Peyer's patch (tissue), 4 donors: ENCODE measurements around the gene DPEP2.

Experiments used
- POLR2A ChIP-seq, 2 donors: fragments of 450-650 bp; IDR thresholded peaks; one replicate each; pipeline ENCODE4 v1.5.1; 2017; ENCODE audit warnings: antibody characterized with exemption in 2 of 2, mild to moderate bottlenecking in 2 of 2, moderate library complexity in 2 of 2
- TF ChIP-seq, protein P1 (sequence below), 6 experiments: fragments of 450-650 bp in 4 of 6; fragments of 200-600 bp in 2 of 6; sonication (generic) in 1 of 6; IDR thresholded peaks; one replicate each; pipeline ENCODE4 v1.5.1; 2017 to 2019; ENCODE audit warnings: antibody characterized with exemption in 6 of 6, mild to moderate bottlenecking in 3 of 6, moderate library complexity in 1 of 6

DNA sequence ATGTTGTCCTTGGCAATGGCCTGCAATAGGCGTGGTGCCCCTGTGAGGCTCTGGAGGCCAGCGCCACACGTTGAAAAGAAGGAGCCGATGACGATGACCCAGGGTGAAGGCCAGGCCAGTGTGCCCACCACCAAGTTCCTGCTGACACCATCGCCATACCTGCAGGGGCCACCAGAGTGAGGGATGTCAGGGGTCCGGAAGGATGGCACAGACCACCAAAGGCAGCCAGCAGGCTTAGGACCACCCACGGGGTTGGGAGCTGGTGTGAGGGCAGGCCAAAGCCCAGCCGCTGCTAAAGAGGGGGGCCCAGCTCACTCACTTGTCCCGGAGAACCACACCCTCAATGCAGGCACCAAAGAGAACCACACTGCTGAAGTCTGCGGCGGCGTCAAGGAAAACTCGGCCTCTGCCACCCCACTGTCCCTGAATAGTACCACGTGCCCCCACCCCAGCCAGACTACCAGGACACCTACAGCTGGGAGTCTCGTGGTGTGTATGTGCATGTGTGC, 48.9 kb downstream of the DPEP2 start:
- TF ChIP-seq, protein P1, sequence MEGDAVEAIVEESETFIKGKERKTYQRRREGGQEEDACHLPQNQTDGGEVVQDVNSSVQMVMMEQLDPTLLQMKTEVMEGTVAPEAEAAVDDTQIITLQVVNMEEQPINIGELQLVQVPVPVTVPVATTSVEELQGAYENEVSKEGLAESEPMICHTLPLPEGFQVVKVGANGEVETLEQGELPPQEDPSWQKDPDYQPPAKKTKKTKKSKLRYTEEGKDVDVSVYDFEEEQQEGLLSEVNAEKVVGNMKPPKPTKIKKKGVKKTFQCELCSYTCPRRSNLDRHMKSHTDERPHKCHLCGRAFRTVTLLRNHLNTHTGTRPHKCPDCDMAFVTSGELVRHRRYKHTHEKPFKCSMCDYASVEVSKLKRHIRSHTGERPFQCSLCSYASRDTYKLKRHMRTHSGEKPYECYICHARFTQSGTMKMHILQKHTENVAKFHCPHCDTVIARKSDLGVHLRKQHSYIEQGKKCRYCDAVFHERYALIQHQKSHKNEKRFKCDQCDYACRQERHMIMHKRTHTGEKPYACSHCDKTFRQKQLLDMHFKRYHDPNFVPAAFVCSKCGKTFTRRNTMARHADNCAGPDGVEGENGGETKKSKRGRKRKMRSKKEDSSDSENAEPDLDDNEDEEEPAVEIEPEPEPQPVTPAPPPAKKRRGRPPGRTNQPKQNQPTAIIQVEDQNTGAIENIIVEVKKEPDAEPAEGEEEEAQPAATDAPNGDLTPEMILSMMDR (IDR thresholded peaks at IDR 0.05), result no peak
- no peak for TF ChIP-seq POLR2A (IDR thresholded peaks at IDR 0.05)
